ENCODE measurements around the gene ZSWIM7.

DNA sequence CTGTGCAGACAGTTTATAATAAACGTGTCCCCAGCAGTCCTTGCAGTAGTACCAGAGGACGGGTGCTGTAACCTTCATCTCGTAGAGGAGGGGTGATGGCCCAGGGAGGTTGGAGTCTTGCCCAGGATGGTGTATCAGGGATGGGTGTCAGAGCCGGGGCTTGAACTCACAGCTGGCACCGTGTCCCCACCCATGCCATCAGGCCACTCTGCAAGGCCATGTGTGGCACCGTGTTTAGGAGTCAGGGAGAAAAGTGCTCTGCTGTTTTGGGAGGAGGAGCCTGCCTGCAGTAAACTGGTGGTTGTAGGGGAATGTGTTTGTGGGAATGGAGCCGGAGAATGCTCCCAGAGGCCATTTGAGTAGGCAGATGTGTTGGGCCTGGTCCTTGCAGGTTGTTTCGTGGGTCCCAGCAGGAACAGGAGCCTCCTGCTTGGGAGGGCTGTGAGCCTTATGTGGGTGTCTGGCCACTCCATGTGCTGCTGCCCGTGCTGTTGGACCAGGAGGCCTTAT, 52.8 kb downstream of the ZSWIM7 start:
- TF ChIP-seq, protein P1, sequence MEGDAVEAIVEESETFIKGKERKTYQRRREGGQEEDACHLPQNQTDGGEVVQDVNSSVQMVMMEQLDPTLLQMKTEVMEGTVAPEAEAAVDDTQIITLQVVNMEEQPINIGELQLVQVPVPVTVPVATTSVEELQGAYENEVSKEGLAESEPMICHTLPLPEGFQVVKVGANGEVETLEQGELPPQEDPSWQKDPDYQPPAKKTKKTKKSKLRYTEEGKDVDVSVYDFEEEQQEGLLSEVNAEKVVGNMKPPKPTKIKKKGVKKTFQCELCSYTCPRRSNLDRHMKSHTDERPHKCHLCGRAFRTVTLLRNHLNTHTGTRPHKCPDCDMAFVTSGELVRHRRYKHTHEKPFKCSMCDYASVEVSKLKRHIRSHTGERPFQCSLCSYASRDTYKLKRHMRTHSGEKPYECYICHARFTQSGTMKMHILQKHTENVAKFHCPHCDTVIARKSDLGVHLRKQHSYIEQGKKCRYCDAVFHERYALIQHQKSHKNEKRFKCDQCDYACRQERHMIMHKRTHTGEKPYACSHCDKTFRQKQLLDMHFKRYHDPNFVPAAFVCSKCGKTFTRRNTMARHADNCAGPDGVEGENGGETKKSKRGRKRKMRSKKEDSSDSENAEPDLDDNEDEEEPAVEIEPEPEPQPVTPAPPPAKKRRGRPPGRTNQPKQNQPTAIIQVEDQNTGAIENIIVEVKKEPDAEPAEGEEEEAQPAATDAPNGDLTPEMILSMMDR (IDR thresholded peaks at IDR 0.05), result no peak
- no peak for TF ChIP-seq POLR2A (IDR thresholded peaks at IDR 0.05)

Measured in right lobe of liver (tissue), 4 donors.